ENCODE measurements around the gene DTHD1. TPM values are rescaled to one million over a fixed set of nuclear protein-coding genes. Genes with fewer than 3 reads are reported as not detected.

The DTHD1 gene
- total RNA-seq, 2 experiments from 2014 or later, result 0.12 TPM; not detected in 1

DNA sequence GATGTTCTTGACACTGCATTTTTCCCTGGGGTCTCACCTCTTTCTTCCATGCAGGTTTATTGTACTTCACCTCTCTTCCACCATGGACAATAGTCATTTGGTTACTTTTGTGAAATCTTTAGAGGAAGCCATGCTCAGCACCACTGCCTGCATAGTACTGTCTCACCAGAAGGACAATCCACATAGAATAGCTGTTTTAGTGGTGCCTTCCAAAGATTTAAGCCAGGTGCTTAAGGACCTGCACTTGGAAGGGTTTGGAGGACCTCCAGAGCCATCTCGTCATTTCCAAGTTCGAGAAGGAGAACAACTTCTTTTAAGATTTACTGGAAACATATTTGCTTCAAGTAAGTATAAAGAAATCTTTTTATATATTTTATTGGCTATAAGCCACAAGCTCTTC is 26.7 kb downstream of the DTHD1 start:
- Mint-ChIP-seq H3K36me3 (ENCODE audit: low read depth) (peaks cover 4% of the 10 kb centered on the region), H3K27ac (no peak overlapping the region), H3K4me1 (peaks cover 32% of the 10 kb centered on the region), H3K27me3 (peaks cover 2% of the 10 kb centered on the region), H3K4me3 (no peak overlapping the region), H3K9me3 (peaks cover 9% of the 10 kb centered on the region)
- DNase-seq, result no peak
- CTCF ChIA-PET, result no interaction called here
- POLR2A ChIA-PET, result no interaction called here

DNA sequence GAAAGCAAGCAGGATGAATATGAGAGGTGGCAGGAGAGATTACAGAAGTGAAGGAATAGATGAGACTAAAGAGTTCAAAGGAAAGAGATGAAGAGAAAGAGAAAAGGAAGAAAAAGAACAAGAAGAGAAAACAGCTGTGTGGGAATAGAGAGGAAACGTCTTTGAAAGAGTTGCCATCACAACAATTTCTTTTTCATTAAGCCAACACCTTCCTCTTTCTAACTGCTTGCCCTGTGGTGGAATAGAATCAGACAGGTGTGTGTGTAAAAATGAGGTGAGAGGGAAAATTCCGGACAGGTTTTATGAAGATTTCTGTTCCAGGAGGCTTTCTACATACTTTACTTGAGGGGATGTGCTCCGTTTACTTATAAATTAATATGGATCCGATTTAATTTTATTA is 28.8 kb downstream of the DTHD1 start:
- peaks cover 19% of the 10 kb centered on the region for H3K4me1 Mint-ChIP-seq
- DNase-seq, result no peak
- ChIA-PET POLR2A (no interaction called here), CTCF (interaction anchor here (1.0 kb wide), 3 partner anchors 9 to 23 kb away, joined by 3 read pairs; no protein-coding TSS in a partner anchor)
- H3K9me3 Mint-ChIP-seq, result peaks cover 8% of the 10 kb centered on the region
- H3K27ac Mint-ChIP-seq, result no peak overlapping the region
- peaks cover 2% of the 10 kb centered on the region for H3K27me3 Mint-ChIP-seq
- peaks cover 4% of the 10 kb centered on the region for H3K36me3 Mint-ChIP-seq (ENCODE audit: low read depth)
- no peak overlapping the region for H3K4me3 Mint-ChIP-seq

DNA sequence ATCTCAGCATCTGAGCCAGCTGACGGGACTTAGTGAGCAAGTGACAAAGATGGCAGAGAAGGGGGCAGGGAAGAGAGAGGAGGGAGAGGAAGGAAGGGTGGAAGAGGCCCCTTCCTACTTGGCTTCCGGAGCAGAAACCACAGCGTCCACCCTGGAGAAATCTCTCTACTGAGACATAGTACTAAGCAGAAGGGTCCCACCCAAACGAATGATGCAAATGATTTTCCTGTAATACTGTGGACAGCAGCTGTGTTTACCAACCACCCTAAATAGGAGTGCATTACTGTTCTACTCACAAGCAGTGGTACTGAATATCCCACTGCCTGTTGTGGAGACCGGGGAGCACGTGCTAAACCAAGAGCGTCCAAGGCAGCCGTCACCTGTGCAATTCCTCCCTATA is 29.4 kb downstream of the DTHD1 start:
- no peak overlapping the region for H3K4me3 Mint-ChIP-seq
- peaks cover 4% of the 10 kb centered on the region for H3K36me3 Mint-ChIP-seq (ENCODE audit: low read depth)
- H3K9me3 Mint-ChIP-seq, result peaks cover 8% of the 10 kb centered on the region
- DNase-seq, result no peak
- ChIA-PET POLR2A (no interaction called here), CTCF (interaction anchor here (1.0 to 1.3 kb wide), 4 partner anchors 9 to 43 kb away, joined by 3 read pairs; no protein-coding TSS in a partner anchor)
- peaks cover 2% of the 10 kb centered on the region for H3K27me3 Mint-ChIP-seq
- H3K27ac Mint-ChIP-seq, result peak overlapping the region; percentile 77
- peaks cover 19% of the 10 kb centered on the region for H3K4me1 Mint-ChIP-seq

DNA sequence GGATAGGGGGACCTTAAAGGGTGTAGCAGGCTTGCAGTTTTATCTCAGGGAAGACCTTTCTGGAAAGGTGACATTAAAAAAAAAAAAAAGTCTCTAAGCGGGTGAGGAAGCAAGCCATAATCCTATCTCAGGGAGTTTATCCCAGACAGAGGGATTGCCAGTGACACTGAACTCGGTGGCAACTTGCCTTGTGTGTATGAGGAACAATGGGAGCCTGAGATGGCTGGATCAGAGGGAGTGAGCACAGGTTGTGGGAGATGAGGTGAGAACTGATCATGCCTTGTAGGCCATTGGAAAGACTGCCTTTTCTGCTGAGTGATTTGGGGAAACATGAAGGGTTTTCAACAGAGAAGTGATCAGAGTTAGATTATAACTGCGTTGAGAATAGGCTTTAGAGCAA is 31.1 kb downstream of the DTHD1 start:
- ChIA-PET POLR2A (no interaction called here), CTCF (interaction anchor here (1.0 to 1.6 kb wide), 2 partner anchors 16 to 25 kb away, joined by 3 to 6 read pairs; no protein-coding TSS in a partner anchor)
- Mint-ChIP-seq H3K36me3 (ENCODE audit: low read depth) (peaks cover 4% of the 10 kb centered on the region), H3K4me3 (no peak overlapping the region), H3K9me3 (peaks cover 7% of the 10 kb centered on the region), H3K27ac (no peak overlapping the region), H3K4me1 (peaks cover 22% of the 10 kb centered on the region), H3K27me3 (peaks cover 2% of the 10 kb centered on the region)
- DNase-seq, result no peak

DNA sequence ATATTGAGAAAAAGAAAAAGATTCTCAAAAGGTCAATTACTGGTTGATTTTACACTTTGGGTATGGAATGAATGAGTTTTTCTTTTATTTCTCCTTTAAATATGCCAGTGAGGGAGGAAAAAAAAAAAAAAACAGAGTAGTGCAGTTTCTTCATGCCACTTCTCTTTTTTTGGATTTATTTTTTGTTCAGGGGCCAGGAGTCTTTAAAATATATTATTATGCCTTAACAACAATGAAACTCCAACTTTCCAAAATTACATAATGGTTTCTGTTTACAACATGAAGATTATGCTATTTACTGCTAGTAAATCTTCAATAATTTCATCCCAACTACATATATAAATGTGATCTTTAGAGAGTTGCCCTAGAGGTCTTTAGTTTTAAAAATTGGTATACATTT is 31.9 kb downstream of the DTHD1 start:
- Mint-ChIP-seq H3K4me3 (no peak overlapping the region), H3K36me3 (ENCODE audit: low read depth) (peaks cover 4% of the 10 kb centered on the region), H3K27ac (no peak overlapping the region), H3K9me3 (peaks cover 4% of the 10 kb centered on the region), H3K27me3 (peaks cover 2% of the 10 kb centered on the region), H3K4me1 (peaks cover 30% of the 10 kb centered on the region)
- ChIA-PET CTCF (interaction anchor here (1.1 kb wide), 1 partner anchor 11 kb away, joined by 5 read pairs; no protein-coding TSS in a partner anchor), POLR2A (no interaction called here)
- DNase-seq, result no peak

DNA sequence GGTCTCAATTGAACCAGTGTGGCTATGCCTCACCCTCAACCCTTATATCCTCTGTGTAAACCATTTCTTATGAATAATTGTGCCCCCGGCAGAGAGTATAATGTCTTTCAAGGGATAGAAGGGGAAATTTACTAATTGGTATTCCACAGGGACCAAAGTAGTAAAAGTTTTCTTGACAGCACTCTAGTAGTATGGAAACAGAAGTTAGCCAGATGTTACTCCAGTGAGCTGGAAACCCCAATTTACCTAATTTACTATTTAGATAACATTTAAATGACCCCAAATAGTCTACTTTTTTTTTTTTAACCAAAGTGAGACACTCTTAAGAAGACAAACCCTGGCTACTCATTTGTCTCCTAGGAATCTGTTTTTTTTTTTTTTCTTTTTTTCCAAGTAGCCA is 32.3 kb downstream of the DTHD1 start:
- Mint-ChIP-seq H3K4me3 (no peak overlapping the region), H3K9me3 (peaks cover 4% of the 10 kb centered on the region), H3K27me3 (peaks cover 2% of the 10 kb centered on the region), H3K27ac (no peak overlapping the region), H3K4me1 (peaks cover 31% of the 10 kb centered on the region), H3K36me3 (ENCODE audit: low read depth) (peaks cover 4% of the 10 kb centered on the region)
- no peak for DNase-seq
- POLR2A ChIA-PET, result no interaction called here
- CTCF ChIA-PET, result interaction anchor here (0.8 to 1.1 kb wide), 2 partner anchors 10 to 78 kb away, joined by 3 to 5 read pairs; no protein-coding TSS in a partner anchor

DNA sequence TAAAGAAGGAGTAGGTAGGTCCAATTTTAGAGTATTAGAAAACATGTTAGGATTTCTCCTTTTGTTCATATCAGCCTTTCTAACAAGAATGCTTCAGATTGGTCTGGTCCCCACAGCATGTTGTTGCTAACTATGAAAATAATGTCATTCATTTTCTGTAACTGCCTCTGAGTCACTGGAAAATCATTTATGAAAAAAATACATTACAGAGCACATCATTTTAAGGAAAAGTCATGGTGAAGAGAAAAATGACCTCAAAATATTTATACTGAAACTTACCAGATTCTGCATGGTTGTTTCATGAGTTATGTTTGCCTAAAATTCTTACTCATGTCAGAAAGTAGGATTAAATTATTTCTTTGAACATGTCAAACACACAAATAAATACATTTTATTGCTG is 35.2 kb downstream of the DTHD1 start:
- Mint-ChIP-seq H3K36me3 (ENCODE audit: low read depth) (no peaks in the 10 kb centered on the region), H3K9me3 (peaks cover 4% of the 10 kb centered on the region), H3K4me3 (no peak overlapping the region), H3K27me3 (no peaks in the 10 kb centered on the region), H3K4me1 (peaks cover 30% of the 10 kb centered on the region), H3K27ac (no peak overlapping the region)
- ChIA-PET CTCF (interaction anchor here (1.4 kb wide), 1 partner anchor 14 kb away, joined by 4 read pairs; no protein-coding TSS in a partner anchor), POLR2A (no interaction called here)
- DNase-seq, result no peak

DNA sequence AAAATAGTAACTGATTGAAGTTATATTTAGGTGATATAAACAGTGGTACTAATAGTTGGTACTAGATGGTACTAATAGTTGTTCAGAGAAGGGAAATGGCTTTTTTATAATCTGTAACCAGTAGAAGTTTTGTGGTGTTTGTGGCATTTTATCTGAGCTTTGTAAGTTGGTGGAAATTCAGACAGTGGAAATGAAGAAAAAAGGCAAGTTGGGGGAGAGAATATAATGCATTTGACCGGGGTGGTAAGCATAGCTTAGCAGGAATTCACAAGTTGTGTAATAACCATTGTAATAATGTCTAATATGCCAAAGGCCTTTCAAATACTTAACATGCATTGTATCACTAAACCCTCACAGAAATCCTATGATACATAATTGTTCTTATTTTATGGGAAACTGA is 36.3 kb downstream of the DTHD1 start:
- POLR2A ChIA-PET, result no interaction called here
- peaks cover 39% of the 10 kb centered on the region for H3K4me1 Mint-ChIP-seq
- CTCF ChIA-PET, result interaction anchor here (1.3 to 1.4 kb wide), 3 partner anchors 12 to 52 kb away, joined by 3 to 4 read pairs (median 4); no protein-coding TSS in a partner anchor

DNA sequence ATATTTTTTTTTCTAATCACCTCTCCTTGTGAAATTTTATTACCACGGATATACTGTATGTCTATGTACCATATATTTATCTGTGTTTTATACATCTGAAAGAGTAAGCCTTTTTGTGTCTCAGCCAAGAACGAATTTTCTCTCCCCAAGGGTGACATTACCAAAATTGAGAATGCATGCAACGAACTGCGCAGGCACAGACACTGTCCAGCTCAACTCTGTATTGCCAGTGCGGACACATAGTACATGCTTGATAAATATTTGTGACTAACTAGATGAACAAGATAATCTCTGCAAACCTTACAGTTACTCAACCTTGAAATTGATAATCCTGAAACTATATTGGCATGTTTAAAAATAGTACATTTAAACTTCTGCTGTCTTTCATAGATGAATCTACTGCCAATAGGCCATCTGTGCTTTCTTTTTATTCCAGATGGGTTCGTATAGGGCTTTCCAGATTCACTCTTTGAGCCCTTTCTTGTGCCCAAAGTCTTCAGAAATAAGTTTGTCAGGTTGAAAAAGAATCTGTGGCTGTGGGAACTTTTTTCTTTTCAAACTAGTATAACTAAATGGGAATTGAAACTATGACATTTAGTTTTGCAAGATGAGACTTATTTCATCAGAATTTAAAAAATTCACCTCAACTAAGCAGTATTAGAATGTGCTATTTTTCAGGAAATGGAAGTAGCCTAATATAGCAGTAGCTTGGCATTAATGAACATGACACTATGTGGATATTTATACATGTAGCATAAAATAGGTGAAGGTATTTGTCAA is 38.9 kb downstream of the DTHD1 start:
- Mint-ChIP-seq H3K4me3 (no peak overlapping the region), H3K36me3 (ENCODE audit: low read depth) (no peaks in the 10 kb centered on the region), H3K27me3 (no peaks in the 10 kb centered on the region), H3K4me1 (peaks cover 62% of the 10 kb centered on the region), H3K9me3 (peaks cover 4% of the 10 kb centered on the region), H3K27ac (no peak overlapping the region)
- ChIA-PET POLR2A (no interaction called here), CTCF (interaction anchor here (0.9 to 1.5 kb wide), 3 partner anchors 9 to 34 kb away, joined by 3 read pairs; no protein-coding TSS in a partner anchor)
- no peak for DNase-seq

More for the DNA sequence above, 36.3 kb downstream of the DTHD1 start:
- Mint-ChIP-seq H3K9me3 (peaks cover 4% of the 10 kb centered on the region), H3K36me3 (ENCODE audit: low read depth) (no peaks in the 10 kb centered on the region), H3K27ac (no peak overlapping the region), H3K4me3 (no peak overlapping the region), H3K27me3 (no peaks in the 10 kb centered on the region)
- DNase-seq, result no peak

DNA sequence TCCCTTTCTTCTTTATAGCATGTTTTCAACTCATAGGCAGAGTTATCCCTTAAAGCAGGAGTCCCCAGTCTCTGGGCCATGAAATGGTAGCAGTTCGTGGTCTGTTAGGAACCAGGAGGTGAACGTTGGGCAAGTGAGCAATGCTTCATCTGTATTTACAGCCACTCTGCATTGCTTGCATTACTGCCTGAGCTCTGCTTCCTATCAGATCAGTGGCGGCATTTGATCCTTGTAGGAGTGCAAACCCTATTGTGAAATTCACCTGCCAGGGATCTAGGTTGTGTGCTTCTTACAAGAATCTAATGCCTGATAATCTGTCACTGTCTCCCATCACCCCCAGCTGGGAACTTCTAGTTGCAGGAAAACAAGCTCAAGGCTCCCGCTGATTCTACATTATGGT is 39.8 kb downstream of the DTHD1 start:
- no peak for DNase-seq
- Mint-ChIP-seq H3K4me3 (no peak overlapping the region), H3K9me3 (peaks cover 2% of the 10 kb centered on the region), H3K27ac (no peak overlapping the region), H3K27me3 (no peaks in the 10 kb centered on the region), H3K4me1 (peaks cover 70% of the 10 kb centered on the region), H3K36me3 (ENCODE audit: low read depth) (no peaks in the 10 kb centered on the region)
- CTCF ChIA-PET, result no interaction called here
- POLR2A ChIA-PET, result no interaction called here

DNA sequence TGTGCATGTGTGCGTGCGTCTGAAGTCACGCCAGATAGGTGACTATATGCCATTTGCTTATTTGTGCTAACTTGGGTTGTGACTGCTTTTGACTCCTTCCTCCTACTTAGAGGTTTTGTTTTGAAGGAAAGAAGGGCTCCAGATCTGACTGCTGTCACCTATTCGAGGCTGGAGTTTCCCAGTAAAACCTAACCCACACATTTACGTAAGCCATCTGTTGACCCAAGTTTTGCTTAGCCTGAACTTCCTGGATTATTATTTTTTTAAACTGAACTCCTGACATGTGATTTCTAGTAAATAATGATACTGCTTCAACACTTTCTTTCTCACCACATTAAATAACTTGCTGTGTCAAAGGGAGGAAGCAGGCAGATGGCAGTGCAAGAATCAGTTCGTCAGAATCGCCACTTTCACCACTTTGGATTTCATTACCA is 41.5 kb downstream of the DTHD1 start:
- CTCF ChIA-PET, result no interaction called here
- peak overlapping the region; percentile 32 for H3K4me3 Mint-ChIP-seq
- peaks cover 2% of the 10 kb centered on the region for H3K9me3 Mint-ChIP-seq
- H3K27ac Mint-ChIP-seq, result peak overlapping the region; percentile 84
- no peaks in the 10 kb centered on the region for H3K27me3 Mint-ChIP-seq
- H3K4me1 Mint-ChIP-seq, result peaks cover 62% of the 10 kb centered on the region
- DNase-seq, result peak; percentile 62
- no peaks in the 10 kb centered on the region for H3K36me3 Mint-ChIP-seq (ENCODE audit: low read depth)
- POLR2A ChIA-PET, result no interaction called here

DNA sequence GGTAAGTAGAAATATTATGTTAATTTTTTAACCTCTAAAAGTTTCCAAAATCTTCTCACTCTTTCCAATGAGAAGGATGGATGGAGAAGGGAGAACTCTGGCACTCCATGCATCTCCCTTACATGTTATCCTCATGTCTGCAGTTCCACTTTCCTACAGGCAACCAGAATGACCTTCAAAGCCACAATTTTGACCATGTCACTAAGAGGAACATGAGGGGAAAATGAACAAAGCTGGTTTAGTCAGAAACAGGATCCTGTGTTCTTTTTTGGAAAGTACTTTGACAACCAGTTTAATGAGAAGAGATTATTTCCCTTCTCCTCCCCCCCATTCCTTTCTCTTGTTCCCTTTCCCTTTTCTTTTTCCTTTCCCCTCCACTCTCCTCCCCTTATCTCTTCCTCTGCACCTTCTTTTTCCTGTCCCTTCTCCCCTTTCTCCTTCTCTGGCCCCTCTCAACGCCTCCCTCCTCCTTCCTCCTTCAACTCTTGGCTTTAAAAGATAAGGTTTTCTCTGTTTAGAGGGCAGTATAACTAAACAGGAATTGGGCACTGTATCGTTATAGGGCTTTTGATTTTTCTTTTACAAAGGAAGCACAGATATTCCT is 42.5 kb downstream of the DTHD1 start:
- Mint-ChIP-seq H3K36me3 (ENCODE audit: low read depth) (no peaks in the 10 kb centered on the region), H3K4me3 (no peak overlapping the region), H3K27ac (peak overlapping the region; percentile 84), H3K27me3 (no peaks in the 10 kb centered on the region), H3K4me1 (peaks cover 58% of the 10 kb centered on the region), H3K9me3 (peaks cover 2% of the 10 kb centered on the region)
- DNase-seq, result no peak
- POLR2A ChIA-PET, result no interaction called here
- CTCF ChIA-PET, result interaction anchor here (0.8 to 2.5 kb wide), 3 partner anchors 10 to 38 kb away, joined by 3 to 12 read pairs (median 5); no protein-coding TSS in a partner anchor

DNA sequence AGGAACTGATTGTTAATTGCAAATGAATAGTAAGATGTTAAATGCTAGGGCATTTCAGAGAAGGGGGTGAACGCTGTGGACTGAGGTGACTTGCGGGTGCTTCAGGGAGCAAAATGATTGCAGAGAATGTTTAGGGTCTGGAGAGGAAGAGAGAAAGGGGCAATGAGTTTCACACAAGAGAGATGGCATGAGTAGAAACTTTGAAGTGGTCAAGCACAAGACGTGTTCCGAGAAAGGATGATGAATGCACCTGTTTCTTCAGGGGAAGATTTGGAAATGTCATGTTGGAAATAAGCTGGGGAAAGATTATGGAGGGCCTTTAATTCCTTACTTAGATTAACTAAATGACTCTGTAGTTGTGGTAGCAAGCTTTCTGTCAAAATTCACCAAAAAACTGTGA is 43.4 kb downstream of the DTHD1 start:
- Mint-ChIP-seq H3K4me1 (peaks cover 57% of the 10 kb centered on the region), H3K36me3 (ENCODE audit: low read depth) (no peaks in the 10 kb centered on the region), H3K27ac (peak overlapping the region; percentile 15), H3K4me3 (no peak overlapping the region), H3K9me3 (peaks cover 2% of the 10 kb centered on the region), H3K27me3 (no peaks in the 10 kb centered on the region)
- DNase-seq, result no peak
- ChIA-PET POLR2A (interaction anchor here (0.5 to 0.6 kb wide), 2 partner anchors 39 to 227 kb away, joined by 3 read pairs; no protein-coding TSS in a partner anchor), CTCF (interaction anchor here (0.9 to 2.5 kb wide), 3 partner anchors 10 to 39 kb away, joined by 3 to 12 read pairs (median 5); no protein-coding TSS in a partner anchor)
